HepG2 (cell line): ENCODE results near the gene AGPAT3. TPM values are rescaled to one million over a fixed set of nuclear protein-coding genes. Genes with fewer than 3 reads are reported as not detected.

Source experiments
- ATAC-seq: fragments of 200-7000 bp; cut with Tn5 transposase; 3 replicates; pipeline ENCODE4 v1.9.1; 2020; ENCODE audit warnings: mild to moderate bottlenecking, moderate library complexity
- BruUV-seq: library from RNA; stranded (reverse); fragments of 400-500 nt; replicated peaks from 2 replicates; lab custom pipeline; 2021; lab: Mats Ljungman, UMichigan
- CTCF ChIA-PET: fragments of 300-600 bp; formaldehyde crosslinking; extraction: SDS; loops from one replicate; lab custom pipeline; 2021; ENCODE audit warnings: low total read pairs, inconsistent platforms, low intra/inter-chr PET ratio; lab: Yijun Ruan, JAX
- POLR2A ChIA-PET: fragments of 350-600 bp; sonication (Branson Sonifier 250); formaldehyde crosslinking; loops from one replicate; lab custom pipeline; 2020; ENCODE audit warnings: antibody characterized with exemption, inconsistent platforms; lab: Yijun Ruan, JAX
- DNase-seq: peaks from one replicate; pipeline ENCODE4 v3.0.0-alpha.2; 2015; ENCODE audit warnings: low spot score
- FAIRE-seq: peaks from 3 replicates; lab custom pipeline; 2011; peaks lifted over from hg19 to GRCh38; lab: Jason Lieb, UNC
- H2AFZ ChIP-seq: one replicate; pipeline ENCODE4 v1.6.1; 2011; ENCODE audit warnings: low read length, inconsistent platforms
- H3K27ac ChIP-seq: fragments of 300-600 bp; 3 replicates; pipeline ENCODE4 v1.8.0; 2011; ENCODE audit warnings: mixed run types, mild to moderate bottlenecking, mixed read lengths, low read length, inconsistent platforms; ENCODE audit not compliant: insufficient read depth; ENCODE audit errors: extremely low read length
- H3K27me3 ChIP-seq, 2 experiments: fragments of 200-600 bp in 1 of 2; 2 replicates in 1 of 2; 3 replicates in 1 of 2; pipeline versions ENCODE4 v1.6.0 to v1.8.0; 2011; ENCODE audit warnings: low read length in 2 of 2, mild to moderate bottlenecking in 2 of 2, moderate library complexity in 2 of 2, inconsistent platforms in 1 of 2; ENCODE audit not compliant: insufficient read depth in 2 of 2, control insufficient read depth in 1 of 2
- H3K36me3 ChIP-seq, 2 experiments: fragments of 200-600 bp in 1 of 2; replicated peaks in 1 of 2; 2 replicates in 1 of 2; 3 replicates in 1 of 2; pipeline versions ENCODE4 v1.5.1 to v1.8.0; 2011; ENCODE audit warnings: low read length in 2 of 2, inconsistent platforms in 1 of 2; ENCODE audit not compliant: insufficient read depth in 2 of 2, control insufficient read depth in 1 of 2
- H3K4me1 ChIP-seq: 2 replicates; pipeline ENCODE4 v1.5.1; 2012; ENCODE audit warnings: low read length, inconsistent platforms; ENCODE audit not compliant: insufficient read depth
- H3K4me2 ChIP-seq: 2 replicates; pipeline ENCODE4 v1.6.0; 2011; ENCODE audit warnings: low read depth, low read length, inconsistent platforms
- H3K4me3 ChIP-seq, 3 experiments: fragments of 200-600 bp in 1 of 3; sonication (generic), shearing (Covaris generic) in 1 of 3; replicated peaks in 1 of 3; 2 replicates each; pipeline ENCODE4 v1.5.1; 2011 to 2016; ENCODE audit warnings: low read length in 3 of 3, inconsistent platforms in 2 of 3, low read depth in 2 of 3, mild to moderate bottlenecking in 2 of 3, control low read depth in 1 of 3, mixed read lengths in 1 of 3; ENCODE audit not compliant: insufficient read depth in 1 of 3
- H3K79me2 ChIP-seq: one replicate; pipeline ENCODE4 v1.6.1; 2011; ENCODE audit warnings: low read length, inconsistent platforms; ENCODE audit not compliant: insufficient read depth
- H3K9ac ChIP-seq: 2 replicates; pipeline ENCODE4 v1.6.0; 2011; ENCODE audit warnings: mild to moderate bottlenecking, low read depth, low read length, inconsistent platforms; ENCODE audit not compliant: insufficient read depth
- H3K9me3 ChIP-seq: 2 replicates; pipeline ENCODE4 v1.5.1; 2012; ENCODE audit warnings: mild to moderate bottlenecking, low read length
- H4K20me1 ChIP-seq: 2 replicates; pipeline ENCODE4 v1.6.0; 2011; ENCODE audit warnings: inconsistent platforms, mild to moderate bottlenecking, low read length, moderate library complexity; ENCODE audit not compliant: insufficient read depth
- CCAR2 ChIP-seq: fragments of 200-400 bp; formaldehyde crosslinking; optimal IDR thresholded peaks from 2 replicates; pipeline ENCODE3; 2018; ENCODE audit warnings: low read depth, mild to moderate bottlenecking, low read length, moderate library complexity
- CENPT ChIP-seq: sonication (generic); formaldehyde crosslinking; IDR thresholded peaks from 2 replicates; pipeline ENCODE4 v1.8.0; 2022; ENCODE audit warnings: low read depth, mild to moderate bottlenecking, moderate library complexity, missing genetic modification reagents
- ISL2 ChIP-seq: sonication (generic); formaldehyde crosslinking; IDR thresholded peaks from 2 replicates; pipeline ENCODE4 v1.5.0; 2020; ENCODE audit warnings: missing genetic modification reagents
- JUND ChIP-seq: sonication (generic); formaldehyde crosslinking; IDR thresholded peaks from 2 replicates; pipeline ENCODE4 v1.8.0; 2022; ENCODE audit warnings: mild to moderate bottlenecking, missing genetic modification reagents
- KLF13 ChIP-seq: sonication (generic); formaldehyde crosslinking; IDR thresholded peaks from 2 replicates; pipeline ENCODE4 v1.4.0; 2020; ENCODE audit warnings: mild to moderate bottlenecking, missing genetic modification reagents
- NR2F6 ChIP-seq, 2 experiments: IDR thresholded peaks; 2 replicates each; pipeline ENCODE4 v1.6.1; 2016; ENCODE audit warnings: antibody characterized with exemption in 1 of 2, mild to moderate bottlenecking in 1 of 2
- RAD21 ChIP-seq: fragments of 450-650 bp; formaldehyde crosslinking; IDR thresholded peaks from 2 replicates; pipeline ENCODE4 v1.5.0; 2020; ENCODE audit warnings: mild to moderate bottlenecking
- SMARCC2 ChIP-seq: fragments of 450-650 bp; IDR thresholded peaks from 2 replicates; pipeline ENCODE4 v1.6.1; 2017; ENCODE audit warnings: antibody characterized with exemption, mild to moderate bottlenecking
- ZFX ChIP-seq: sonication (generic); formaldehyde crosslinking; IDR thresholded peaks from 2 replicates; pipeline ENCODE4 v1.4.0; 2020; ENCODE audit warnings: mild to moderate bottlenecking, low read depth, missing genetic modification reagents, moderate library complexity
- ZFY ChIP-seq: sonication (generic); formaldehyde crosslinking; IDR thresholded peaks from 2 replicates; pipeline ENCODE4 v1.4.0; 2020; ENCODE audit warnings: missing genetic modification reagents
- ZKSCAN1 ChIP-seq: fragments of 150-350 bp; IDR thresholded peaks from 2 replicates; pipeline ENCODE4 v1.6.1; 2014; ENCODE audit warnings: low read length
- ZNF569 ChIP-seq: sonication (generic); formaldehyde crosslinking; IDR thresholded peaks from 2 replicates; pipeline ENCODE4 v1.5.0; 2020; ENCODE audit warnings: mild to moderate bottlenecking, missing genetic modification reagents, moderate library complexity, borderline replicate concordance
- ZNF619 ChIP-seq: sonication (generic); formaldehyde crosslinking; IDR thresholded peaks from 2 replicates; pipeline ENCODE4 v1.4.0; 2020; ENCODE audit warnings: mild to moderate bottlenecking, missing genetic modification reagents
- ZNF839 ChIP-seq: sonication (generic); formaldehyde crosslinking; IDR thresholded peaks from 2 replicates; pipeline ENCODE4 v1.4.0; 2020; ENCODE audit warnings: missing genetic modification reagents, mild to moderate bottlenecking, borderline replicate concordance
- whole genome bisulfite sequencing: methylation state at CpG from one replicate; pipeline ENCODE4 v1.1.6; 2017; ENCODE audit warnings: low lambda C conversion rate; 5-methylcytosine and 5-hydroxymethylcytosine counted together
- in situ Hi-C: cut with HindIII; loops from 2 replicates; pipeline ENCODE4 v1.10.0; 2017; ENCODE audit warnings: low pct_unique_long_range_greater_than_20kb; ENCODE audit not compliant: extremely low pct_ligation_motif_present
- intact Hi-C: fragments of 100-400 bp; cut with micrococcal nuclease; formaldehyde crosslinking; loops from one replicate; pipeline ENCODE4 v1.10.0; 2022; ENCODE audit not compliant: unreplicated experiment
- polyA plus RNA-seq, 8 experiments: library from polyadenylated mRNA; depleted of rRNA in 3 of 8; stranded (reverse) in 7 of 8; unstranded in 1 of 8; fragments of >200 nt; fragmentation: Illumina TruSeq in 4 of 8; extraction: Trizol in 4 of 8; gene quantifications; 2 replicates each; pipeline versions ENCODE4 v1.2.1 to v1.2.3, GENCODE V29; 2011 to 2016; ENCODE audit warnings: low read depth in 4 of 8, missing spikeins in 1 of 8, mixed read lengths in 1 of 8; ENCODE audit not compliant: insufficient read depth in 1 of 8
- total RNA-seq, 5 experiments: library from RNA; depleted of rRNA; stranded (reverse); fragments of >200 nt; fragmentation: Illumina TruSeq; extraction: Trizol; gene quantifications; 2 replicates each; pipeline ENCODE4 v1.2.3, GENCODE V29; 2016; ENCODE audit warnings: low read depth in 1 of 5
- TF ChIP-seq, protein P1 (sequence below): sonication (generic); formaldehyde crosslinking; IDR thresholded peaks from 2 replicates; pipeline ENCODE4 v1.4.0; 2020; ENCODE audit warnings: missing genetic modification reagents
- TF ChIP-seq, protein P2 (sequence below): sonication (generic); formaldehyde crosslinking; IDR thresholded peaks from 2 replicates; pipeline ENCODE4 v1.9.0; 2021; ENCODE audit warnings: missing genetic modification reagents, borderline replicate concordance
- TF ChIP-seq, protein P3 (sequence below): sonication (generic); formaldehyde crosslinking; IDR thresholded peaks from 2 replicates; pipeline ENCODE4 v1.8.1; 2022; ENCODE audit warnings: low read depth, mild to moderate bottlenecking, missing genetic modification reagents

AGPAT3 gene
- total and polyA plus RNA-seq, 2 of the 13 experiments (the other 11 are each of a cell fraction or from before 2014, with no cell fraction given) = 32.2 to 54.4 TPM

DNA sequence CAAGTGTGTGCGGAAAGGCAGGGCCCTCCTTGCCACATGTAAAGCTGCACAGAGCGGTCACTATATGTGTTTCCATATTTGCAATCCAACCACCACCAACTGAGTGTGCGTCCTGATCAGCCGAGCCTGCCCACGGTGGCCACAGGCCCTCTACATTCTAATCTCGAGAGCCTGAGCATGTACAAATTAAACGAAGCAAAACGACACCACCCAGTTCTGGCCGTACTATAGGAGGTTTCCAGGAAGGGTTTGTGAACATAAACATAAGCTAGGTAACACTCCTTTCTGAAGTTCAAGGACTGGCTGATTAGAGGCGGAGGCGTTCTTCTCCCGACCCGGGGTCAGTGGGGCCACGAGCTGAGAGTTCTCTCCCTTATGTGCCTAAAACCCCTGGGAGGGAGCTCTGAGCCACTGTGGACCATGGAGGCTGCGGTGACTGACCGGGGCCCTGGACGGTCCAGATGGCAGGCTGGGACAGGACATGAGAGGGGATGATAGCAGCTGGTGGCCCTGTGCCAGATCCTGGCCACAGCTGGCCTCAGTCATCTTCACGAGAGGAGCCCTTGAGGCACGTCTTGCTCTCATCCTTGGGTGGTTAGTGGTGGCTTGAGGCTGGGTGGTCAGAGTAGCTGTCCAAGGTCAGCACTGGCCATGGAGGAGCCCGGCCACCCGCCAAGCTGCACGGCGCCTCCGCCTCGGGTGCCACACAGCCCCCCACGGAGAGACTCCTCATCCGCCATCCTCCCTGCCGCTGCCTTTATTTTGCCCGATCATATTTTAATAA lies 108.0 kb downstream of the AGPAT3 start (continued):
- TF ChIP-seq ISL2 (CRISPR knock-in tag) = no peak

DNA sequence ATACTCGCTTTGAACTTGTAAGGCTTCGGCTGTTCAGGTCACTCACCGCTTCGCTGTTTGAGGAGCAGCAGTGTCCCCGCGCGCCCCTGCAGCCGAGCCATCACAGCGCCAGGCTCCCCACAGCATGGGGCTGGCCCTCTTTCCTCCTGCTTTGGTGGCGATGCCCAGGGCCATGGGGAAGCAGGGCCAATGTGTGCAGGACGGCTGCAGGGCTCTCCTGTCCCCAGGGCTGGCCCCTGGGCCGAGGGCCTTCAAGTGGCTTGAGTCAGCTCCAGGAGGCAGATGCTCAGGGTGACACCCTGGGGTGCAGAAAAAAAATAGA lies 108.6 kb downstream of the AGPAT3 start:
- H3K36me3 ChIP-seq = peaks cover 13 to 32% of the 10 kb centered on the region in 2 experiments; a peak in 4 of 5 replicates
- WGBS = 90% methylated on average over 11 of the region's 12 CpGs

More for the DNA sequence above, 108.6 kb downstream of the AGPAT3 start:
- BruUV-seq = no TSS peak
- no peaks in the 10 kb centered on the region for H3K27me3 ChIP-seq
- no peak for DNase-seq
- H3K4me2 ChIP-seq = no peak overlapping the region
- no peaks in the 10 kb centered on the region for H4K20me1 ChIP-seq
- ATAC-seq = no peak
- TF ChIP-seq CCAR2 (no peak), ZNF619 (CRISPR knock-in tag) (no peak), KLF13 (no peak), ZKSCAN1 (no peak), CENPT (CRISPR knock-in tag) (no peak), ZNF839 (CRISPR knock-in tag) (no peak), RAD21 (CRISPR knock-in tag) (no peak), SMARCC2 (no peak), ZNF569 (no peak), NR2F6 (IDR thresholded peaks at IDR 0.05) (no peak), NR2F6 (CRISPR knock-in tag; IDR thresholded peaks at IDR 0.05) (no peak), JUND (CRISPR knock-in tag) (no peak), ZFX (no peak), ZFY (no peak)
- TF ChIP-seq, protein P1, sequence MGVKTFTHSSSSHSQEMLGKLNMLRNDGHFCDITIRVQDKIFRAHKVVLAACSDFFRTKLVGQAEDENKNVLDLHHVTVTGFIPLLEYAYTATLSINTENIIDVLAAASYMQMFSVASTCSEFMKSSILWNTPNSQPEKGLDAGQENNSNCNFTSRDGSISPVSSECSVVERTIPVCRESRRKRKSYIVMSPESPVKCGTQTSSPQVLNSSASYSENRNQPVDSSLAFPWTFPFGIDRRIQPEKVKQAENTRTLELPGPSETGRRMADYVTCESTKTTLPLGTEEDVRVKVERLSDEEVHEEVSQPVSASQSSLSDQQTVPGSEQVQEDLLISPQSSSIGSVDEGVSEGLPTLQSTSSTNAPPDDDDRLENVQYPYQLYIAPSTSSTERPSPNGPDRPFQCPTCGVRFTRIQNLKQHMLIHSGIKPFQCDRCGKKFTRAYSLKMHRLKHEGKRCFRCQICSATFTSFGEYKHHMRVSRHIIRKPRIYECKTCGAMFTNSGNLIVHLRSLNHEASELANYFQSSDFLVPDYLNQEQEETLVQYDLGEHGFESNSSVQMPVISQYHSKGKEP (CRISPR knock-in tag) = no peak
- TF ChIP-seq, protein P2, sequence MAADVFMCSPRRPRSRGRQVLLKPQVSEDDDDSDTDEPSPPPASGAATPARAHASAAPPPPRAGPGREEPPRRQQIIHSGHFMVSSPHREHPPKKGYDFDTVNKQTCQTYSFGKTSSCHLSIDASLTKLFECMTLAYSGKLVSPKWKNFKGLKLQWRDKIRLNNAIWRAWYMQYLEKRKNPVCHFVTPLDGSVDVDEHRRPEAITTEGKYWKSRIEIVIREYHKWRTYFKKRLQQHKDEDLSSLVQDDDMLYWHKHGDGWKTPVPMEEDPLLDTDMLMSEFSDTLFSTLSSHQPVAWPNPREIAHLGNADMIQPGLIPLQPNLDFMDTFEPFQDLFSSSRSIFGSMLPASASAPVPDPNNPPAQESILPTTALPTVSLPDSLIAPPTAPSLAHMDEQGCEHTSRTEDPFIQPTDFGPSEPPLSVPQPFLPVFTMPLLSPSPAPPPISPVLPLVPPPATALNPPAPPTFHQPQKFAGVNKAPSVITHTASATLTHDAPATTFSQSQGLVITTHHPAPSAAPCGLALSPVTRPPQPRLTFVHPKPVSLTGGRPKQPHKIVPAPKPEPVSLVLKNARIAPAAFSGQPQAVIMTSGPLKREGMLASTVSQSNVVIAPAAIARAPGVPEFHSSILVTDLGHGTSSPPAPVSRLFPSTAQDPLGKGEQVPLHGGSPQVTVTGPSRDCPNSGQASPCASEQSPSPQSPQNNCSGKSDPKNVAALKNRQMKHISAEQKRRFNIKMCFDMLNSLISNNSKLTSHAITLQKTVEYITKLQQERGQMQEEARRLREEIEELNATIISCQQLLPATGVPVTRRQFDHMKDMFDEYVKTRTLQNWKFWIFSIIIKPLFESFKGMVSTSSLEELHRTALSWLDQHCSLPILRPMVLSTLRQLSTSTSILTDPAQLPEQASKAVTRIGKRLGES = no peak
- TF ChIP-seq, protein P3, sequence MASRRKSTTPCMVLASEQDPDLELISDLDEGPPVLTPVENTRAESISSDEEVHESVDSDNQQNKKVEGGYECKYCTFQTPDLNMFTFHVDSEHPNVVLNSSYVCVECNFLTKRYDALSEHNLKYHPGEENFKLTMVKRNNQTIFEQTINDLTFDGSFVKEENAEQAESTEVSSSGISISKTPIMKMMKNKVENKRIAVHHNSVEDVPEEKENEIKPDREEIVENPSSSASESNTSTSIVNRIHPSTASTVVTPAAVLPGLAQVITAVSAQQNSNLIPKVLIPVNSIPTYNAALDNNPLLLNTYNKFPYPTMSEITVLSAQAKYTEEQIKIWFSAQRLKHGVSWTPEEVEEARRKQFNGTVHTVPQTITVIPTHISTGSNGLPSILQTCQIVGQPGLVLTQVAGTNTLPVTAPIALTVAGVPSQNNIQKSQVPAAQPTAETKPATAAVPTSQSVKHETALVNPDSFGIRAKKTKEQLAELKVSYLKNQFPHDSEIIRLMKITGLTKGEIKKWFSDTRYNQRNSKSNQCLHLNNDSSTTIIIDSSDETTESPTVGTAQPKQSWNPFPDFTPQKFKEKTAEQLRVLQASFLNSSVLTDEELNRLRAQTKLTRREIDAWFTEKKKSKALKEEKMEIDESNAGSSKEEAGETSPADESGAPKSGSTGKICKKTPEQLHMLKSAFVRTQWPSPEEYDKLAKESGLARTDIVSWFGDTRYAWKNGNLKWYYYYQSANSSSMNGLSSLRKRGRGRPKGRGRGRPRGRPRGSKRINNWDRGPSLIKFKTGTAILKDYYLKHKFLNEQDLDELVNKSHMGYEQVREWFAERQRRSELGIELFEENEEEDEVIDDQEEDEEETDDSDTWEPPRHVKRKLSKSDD (CRISPR knock-in tag) = no peak
- in situ Hi-C loops (no loop called here), intact Hi-C loops (no loop called here)
- FAIRE-seq = no peak
- H3K4me3 ChIP-seq = no peak overlapping the region
- no peak overlapping the region for H3K9ac ChIP-seq
- CTCF ChIA-PET = no interaction called here
- POLR2A ChIA-PET = no interaction called here
- no peaks in the 10 kb centered on the region for H3K9me3 ChIP-seq
- H3K27ac ChIP-seq = no peak overlapping the region
- H3K79me2 ChIP-seq = no peaks in the 10 kb centered on the region
- no peak overlapping the region for H2AFZ ChIP-seq
- H3K4me1 ChIP-seq = peaks cover 17% of the 10 kb centered on the region
